OCI-LY7 (cell line): Measurements from ENCODE around the gene DGKB. TPM values are rescaled to one million over a fixed set of nuclear protein-coding genes. Genes with fewer than 3 reads are reported as not detected.

Source experiments
- BruUV-seq: library from RNA; stranded (reverse); fragments of 400-500 nt; replicated peaks from 2 replicates; lab custom pipeline; 2021; lab: Mats Ljungman, UMichigan
- CTCF ChIA-PET: fragments of 300-600 bp; sonication (Branson Sonifier 250); formaldehyde crosslinking; loops from one replicate; lab custom pipeline; 2022; ENCODE audit warnings: antibody characterized with exemption; ENCODE audit not compliant: unreplicated experiment; lab: Charles Lee
- POLR2A ChIA-PET: fragments of 300-600 bp; sonication (Branson Sonifier 250); formaldehyde crosslinking; loops from one replicate; lab custom pipeline; 2022; ENCODE audit warnings: antibody characterized with exemption; lab: Charles Lee
- DNase-seq: peaks from one replicate; pipeline ENCODE4 v3.0.0-alpha.2; 2015; ENCODE audit warnings: low spot score
- H2AFZ ChIP-seq: fragments of 200-600 bp; sonication (generic), shearing (Covaris generic); 2 replicates; pipeline ENCODE4 v1.6.1; 2014; ENCODE audit warnings: mild to moderate bottlenecking, antibody characterized with exemption, low read length, moderate library complexity
- H3K27ac ChIP-seq: fragments of 200-600 bp; sonication (generic); 2 replicates; pipeline ENCODE4 v1.5.1; 2014; ENCODE audit warnings: mixed run types, low read depth, mild to moderate bottlenecking, moderate library complexity, low read length, inconsistent platforms; ENCODE audit not compliant: poor library complexity, severe bottlenecking
- H3K36me3 ChIP-seq: fragments of 200-600 bp; sonication (generic); 2 replicates; pipeline ENCODE4 v1.6.1; 2014; ENCODE audit warnings: mild to moderate bottlenecking, antibody characterized with exemption, low read length, moderate library complexity, mixed read lengths; ENCODE audit not compliant: insufficient read depth
- H3K4me1 ChIP-seq: fragments of 200-600 bp; sonication (generic); 2 replicates; pipeline ENCODE4 v1.5.1; 2014; ENCODE audit warnings: mild to moderate bottlenecking, low read length; ENCODE audit not compliant: insufficient read depth, poor library complexity, severe bottlenecking
- H3K4me2 ChIP-seq: fragments of 200-600 bp; sonication (generic); 2 replicates; pipeline ENCODE4 v1.6.1; 2014; ENCODE audit warnings: mild to moderate bottlenecking, low read length
- H3K4me3 ChIP-seq: fragments of 200-600 bp; sonication (generic); 2 replicates; pipeline ENCODE4 v1.5.1; 2014; ENCODE audit warnings: mild to moderate bottlenecking, low read depth, low read length; ENCODE audit not compliant: poor library complexity, severe bottlenecking
- H3K79me2 ChIP-seq: fragments of 200-600 bp; sonication (generic); 2 replicates; pipeline ENCODE4 v1.6.1; 2016; ENCODE audit warnings: low read depth, mild to moderate bottlenecking, low read length, moderate library complexity, mixed read lengths; ENCODE audit not compliant: insufficient read depth
- H3K9me2 ChIP-seq: fragments of 200-600 bp; sonication (generic); 2 replicates; pipeline ENCODE4 v1.6.1; 2016; ENCODE audit warnings: mild to moderate bottlenecking, low read length, mixed read lengths; ENCODE audit not compliant: insufficient read depth
- H3K9me3 ChIP-seq: fragments of 200-600 bp; sonication (generic); 2 replicates; pipeline ENCODE4 v1.6.1; 2014; ENCODE audit warnings: mild to moderate bottlenecking, mixed run types, low read length, mixed read lengths
- H4K20me1 ChIP-seq: fragments of 200-600 bp; sonication (generic); 2 replicates; pipeline ENCODE4 v1.6.1; 2014; ENCODE audit warnings: mild to moderate bottlenecking, antibody characterized with exemption, low read length, moderate library complexity, mixed read lengths; ENCODE audit not compliant: insufficient read depth
- EZH2phosphoT487 ChIP-seq: fragments of 200-600 bp; sonication (generic); IDR thresholded peaks from 2 replicates; pipeline ENCODE4 v1.6.1; 2018; ENCODE audit warnings: low read depth, borderline replicate concordance, mild to moderate bottlenecking, mixed run types, antibody characterized with exemption, low read length, moderate library complexity, mixed read lengths
- intact Hi-C: fragments of 100-400 bp; cut with micrococcal nuclease; formaldehyde crosslinking; loops from one replicate; pipeline ENCODE4 v1.10.0; 2022; ENCODE audit not compliant: unreplicated experiment
- total RNA-seq, 2 experiments: library from RNA; depleted of rRNA in 1 of 2; stranded (reverse); fragments of >200 nt in 1 of 2; shearing (Covaris generic) in 1 of 2; gene quantifications; 2 replicates each; pipeline ENCODE4 v1.2.3, GENCODE V29; 2014 to 2022
- TF ChIP-seq, protein P1 (sequence below): fragments of 200-600 bp; sonication (generic); conservative IDR thresholded peaks from 2 replicates; pipeline ENCODE4 v1.5.1; 2014; ENCODE audit warnings: mild to moderate bottlenecking, antibody characterized with exemption, low read length, moderate library complexity, mixed read lengths

DGKB gene
- total RNA-seq, 2 experiments from 2014 or later = not detected

DNA sequence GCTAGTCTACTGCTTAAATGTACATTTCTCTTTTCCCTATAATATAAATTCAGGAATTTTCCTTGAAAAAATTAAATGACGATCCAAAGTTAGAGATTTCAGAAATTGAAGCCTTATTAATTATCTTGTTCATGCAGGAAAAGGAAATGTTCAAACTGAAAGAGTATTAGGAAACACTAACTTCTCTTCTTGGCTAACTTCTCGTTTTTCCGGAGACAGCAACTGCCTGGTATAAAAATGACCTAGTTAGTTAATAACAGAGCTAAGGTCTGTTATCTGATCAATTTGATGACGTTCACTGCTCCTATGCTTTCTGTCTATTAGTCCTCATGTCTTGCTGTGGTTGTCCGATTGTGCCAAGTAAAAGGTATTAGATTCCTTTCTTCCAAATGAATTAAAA is 212.5 kb downstream of the DGKB start:
- DNase-seq = no peak
- TF ChIP-seq, protein P1, sequence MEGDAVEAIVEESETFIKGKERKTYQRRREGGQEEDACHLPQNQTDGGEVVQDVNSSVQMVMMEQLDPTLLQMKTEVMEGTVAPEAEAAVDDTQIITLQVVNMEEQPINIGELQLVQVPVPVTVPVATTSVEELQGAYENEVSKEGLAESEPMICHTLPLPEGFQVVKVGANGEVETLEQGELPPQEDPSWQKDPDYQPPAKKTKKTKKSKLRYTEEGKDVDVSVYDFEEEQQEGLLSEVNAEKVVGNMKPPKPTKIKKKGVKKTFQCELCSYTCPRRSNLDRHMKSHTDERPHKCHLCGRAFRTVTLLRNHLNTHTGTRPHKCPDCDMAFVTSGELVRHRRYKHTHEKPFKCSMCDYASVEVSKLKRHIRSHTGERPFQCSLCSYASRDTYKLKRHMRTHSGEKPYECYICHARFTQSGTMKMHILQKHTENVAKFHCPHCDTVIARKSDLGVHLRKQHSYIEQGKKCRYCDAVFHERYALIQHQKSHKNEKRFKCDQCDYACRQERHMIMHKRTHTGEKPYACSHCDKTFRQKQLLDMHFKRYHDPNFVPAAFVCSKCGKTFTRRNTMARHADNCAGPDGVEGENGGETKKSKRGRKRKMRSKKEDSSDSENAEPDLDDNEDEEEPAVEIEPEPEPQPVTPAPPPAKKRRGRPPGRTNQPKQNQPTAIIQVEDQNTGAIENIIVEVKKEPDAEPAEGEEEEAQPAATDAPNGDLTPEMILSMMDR = no peak
- no peak for TF ChIP-seq EZH2phosphoT487
- CTCF ChIA-PET = no interaction called here
- Histone ChIP-seq H3K36me3 (no peaks in the 10 kb centered on the region), H3K27ac (no peak overlapping the region), H4K20me1 (no peaks in the 10 kb centered on the region), H3K9me3 (no peaks in the 10 kb centered on the region), H2AFZ (no peak overlapping the region), H3K4me1 (no peaks in the 10 kb centered on the region), H3K4me3 (no peak overlapping the region), H3K79me2 (no peaks in the 10 kb centered on the region), H3K4me2 (no peak overlapping the region), H3K9me2 (no peaks in the 10 kb centered on the region)
- POLR2A ChIA-PET = no interaction called here
- no TSS peak for BruUV-seq
- intact Hi-C loops = loop anchor here (5.0 kb wide), 1 partner anchor 1408 kb away; no protein-coding TSS in a partner anchor

DNA sequence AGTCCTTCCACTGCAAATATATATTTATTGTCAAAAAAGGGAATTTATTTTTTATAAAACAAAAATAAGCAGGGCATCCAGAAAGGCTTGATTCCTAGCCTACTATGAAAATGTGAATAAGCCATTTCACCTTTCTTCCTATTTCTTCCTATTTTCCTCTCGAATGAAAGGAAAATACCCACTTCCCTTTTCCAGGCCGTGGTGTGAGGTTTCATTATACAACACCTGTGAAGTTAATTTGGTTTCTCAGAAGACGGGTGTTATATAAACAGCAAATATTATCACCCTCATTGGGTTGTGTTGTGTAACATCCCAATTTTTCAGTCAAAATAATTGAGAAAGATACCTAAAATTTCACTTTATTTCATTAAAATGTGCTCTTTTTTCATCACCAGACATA is 214.3 kb downstream of the DGKB start:
- Histone ChIP-seq H3K79me2 (no peaks in the 10 kb centered on the region), H3K4me2 (no peak overlapping the region), H4K20me1 (no peaks in the 10 kb centered on the region), H2AFZ (no peak overlapping the region), H3K36me3 (no peaks in the 10 kb centered on the region), H3K4me3 (no peak overlapping the region), H3K9me2 (no peaks in the 10 kb centered on the region), H3K4me1 (no peaks in the 10 kb centered on the region), H3K9me3 (no peaks in the 10 kb centered on the region), H3K27ac (no peak overlapping the region)
- no peak for DNase-seq
- ChIA-PET CTCF (no interaction called here), POLR2A (interaction anchor here (0.7 kb wide), 1 partner anchor 13 kb away, joined by 3 read pairs; no protein-coding TSS in a partner anchor)
- BruUV-seq = no TSS peak
- intact Hi-C loops = no loop called here
- TF ChIP-seq EZH2phosphoT487 = no peak
- TF ChIP-seq, protein P1 = no peak

DNA sequence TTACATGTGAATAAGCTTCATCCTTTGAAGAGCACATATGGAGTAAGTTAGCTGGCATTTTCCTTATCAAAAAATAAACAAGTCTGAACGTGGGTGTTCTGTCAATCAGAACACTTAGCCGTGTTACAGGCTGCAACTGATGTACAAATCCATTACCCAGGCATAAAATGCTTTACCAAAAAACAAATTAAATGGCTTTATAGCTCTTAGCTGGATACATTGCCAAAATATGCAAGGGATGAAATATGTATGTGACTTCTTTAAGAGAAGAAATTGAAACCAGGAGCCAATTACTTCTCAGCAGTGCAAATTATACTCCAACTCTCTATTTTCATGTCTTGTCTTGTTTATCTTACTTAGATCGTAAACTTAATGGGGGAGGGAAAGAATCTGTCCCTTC is 214.8 kb downstream of the DGKB start:
- CTCF ChIA-PET = no interaction called here
- intact Hi-C loops = no loop called here
- POLR2A ChIA-PET = interaction anchor here (0.6 to 0.7 kb wide), 3 partner anchors 13 to 1293 kb away, joined by 3 read pairs; no protein-coding TSS in a partner anchor
- H3K79me2 ChIP-seq = no peaks in the 10 kb centered on the region
- no peak overlapping the region for H3K27ac ChIP-seq
- no peaks in the 10 kb centered on the region for H3K4me1 ChIP-seq
- H4K20me1 ChIP-seq = no peaks in the 10 kb centered on the region
- no peaks in the 10 kb centered on the region for H3K9me2 ChIP-seq
- H3K4me2 ChIP-seq = no peak overlapping the region
- H3K9me3 ChIP-seq = no peaks in the 10 kb centered on the region
- no peaks in the 10 kb centered on the region for H3K36me3 ChIP-seq
- TF ChIP-seq EZH2phosphoT487 = no peak
- TF ChIP-seq, protein P1 = no peak
- no peak overlapping the region for H3K4me3 ChIP-seq
- DNase-seq = no peak
- BruUV-seq = no TSS peak
- no peak overlapping the region for H2AFZ ChIP-seq
